Loucy (cell line): ENCODE results near the gene ATAD3B.
"Not testable (repeated sequence)": the region's sequence is repeated elsewhere in the genome, so short reads cannot be mapped to it uniquely, and the experiment has no call there.

ENCODE experiments used
- H2AFZ ChIP-seq: fragments of 200-600 bp; sonication (generic); 2 replicates; pipeline ENCODE4 v1.6.0; 2016; ENCODE audit warnings: antibody characterized with exemption, mild to moderate bottlenecking, low read length, moderate library complexity
- H3F3A ChIP-seq: fragments of 200-600 bp; 2 replicates; pipeline ENCODE4 v1.6.0; 2016; ENCODE audit warnings: antibody characterized with exemption, low read depth, mild to moderate bottlenecking
- H3K27me3 ChIP-seq: fragments of 200-600 bp; sonication (generic); 2 replicates; pipeline ENCODE4 v1.6.1; 2014; ENCODE audit warnings: low read length, mild to moderate bottlenecking; ENCODE audit not compliant: insufficient read depth, poor library complexity, severe bottlenecking
- H3K36me3 ChIP-seq: fragments of 200-600 bp; sonication (generic); 2 replicates; pipeline ENCODE4 v1.6.1; 2016; ENCODE audit warnings: low read length; ENCODE audit not compliant: insufficient read depth
- H3K4me1 ChIP-seq: fragments of 200-600 bp; sonication (generic); 2 replicates; pipeline ENCODE4 v1.5.1; 2014; ENCODE audit warnings: low read length, mild to moderate bottlenecking; ENCODE audit not compliant: insufficient read depth, poor library complexity, severe bottlenecking
- H3K4me2 ChIP-seq: fragments of 200-600 bp; sonication (generic); 2 replicates; pipeline ENCODE4 v1.6.0; 2014; ENCODE audit warnings: antibody characterized with exemption, low read length, low read depth, mild to moderate bottlenecking; ENCODE audit not compliant: poor library complexity, severe bottlenecking
- H3K4me3 ChIP-seq: fragments of 200-600 bp; sonication (generic); 2 replicates; pipeline ENCODE4 v1.5.1; 2014; ENCODE audit warnings: low read length, mild to moderate bottlenecking, mixed read lengths; ENCODE audit not compliant: poor library complexity, severe bottlenecking
- H3K79me2 ChIP-seq: fragments of 200-600 bp; sonication (generic); 2 replicates; pipeline ENCODE4 v1.6.1; 2014; ENCODE audit warnings: low read length; ENCODE audit not compliant: insufficient read depth
- H3K9ac ChIP-seq: fragments of 200-600 bp; sonication (generic); 2 replicates; pipeline ENCODE4 v1.6.0; 2014; ENCODE audit warnings: mild to moderate bottlenecking, low read depth, low read length, moderate library complexity; ENCODE audit not compliant: poor library complexity, severe bottlenecking
- H3K9me2 ChIP-seq: fragments of 200-600 bp; sonication (generic); replicated peaks from 2 replicates; pipeline ENCODE4 v1.6.1; 2016; ENCODE audit warnings: low read depth, low read length, mixed read lengths
- H3K9me3 ChIP-seq: fragments of 200-600 bp; sonication (generic); 2 replicates; pipeline ENCODE4 v1.6.1; 2014; ENCODE audit warnings: mild to moderate bottlenecking, antibody characterized with exemption, low read length, low read depth; ENCODE audit not compliant: insufficient read depth
- H4K20me1 ChIP-seq: fragments of 200-600 bp; sonication (generic); 2 replicates; pipeline ENCODE4 v1.6.0; 2014; ENCODE audit warnings: antibody characterized with exemption, low read length, mild to moderate bottlenecking; ENCODE audit not compliant: insufficient read depth, poor library complexity, severe bottlenecking
- EZH2phosphoT487 ChIP-seq: fragments of 200-600 bp; IDR thresholded peaks from 2 replicates; pipeline ENCODE4 v1.6.1; 2018; ENCODE audit warnings: antibody characterized with exemption, mild to moderate bottlenecking, moderate library complexity, borderline replicate concordance
- TF ChIP-seq, protein P1 (sequence below): fragments of 200-600 bp; sonication (generic); conservative IDR thresholded peaks from 2 replicates; pipeline ENCODE4 v1.5.1; 2014; ENCODE audit warnings: mild to moderate bottlenecking, antibody characterized with exemption, low read length

Gene ATAD3B

DNA sequence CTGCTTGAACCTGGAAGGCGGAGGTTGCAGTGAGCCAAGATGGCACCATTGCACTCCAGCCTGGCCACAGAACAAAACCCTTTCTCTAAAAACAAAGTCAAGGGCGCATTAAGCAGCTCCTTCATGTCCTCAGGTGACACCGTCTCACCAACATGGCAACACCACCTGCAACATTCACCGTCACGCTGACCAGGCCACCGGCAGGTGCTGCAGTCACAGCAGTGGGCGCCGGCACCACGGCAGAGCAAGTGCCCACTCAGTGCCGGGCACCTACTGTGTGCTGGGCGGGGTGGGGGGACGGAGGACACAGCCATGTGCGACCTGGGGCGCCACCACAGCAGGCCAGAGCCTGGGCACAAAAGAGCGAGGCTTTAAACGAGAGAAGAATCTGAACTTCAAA, 12.1 kb downstream of the ATAD3B start:
- H3K4me2 ChIP-seq = no peak overlapping the region

DNA sequence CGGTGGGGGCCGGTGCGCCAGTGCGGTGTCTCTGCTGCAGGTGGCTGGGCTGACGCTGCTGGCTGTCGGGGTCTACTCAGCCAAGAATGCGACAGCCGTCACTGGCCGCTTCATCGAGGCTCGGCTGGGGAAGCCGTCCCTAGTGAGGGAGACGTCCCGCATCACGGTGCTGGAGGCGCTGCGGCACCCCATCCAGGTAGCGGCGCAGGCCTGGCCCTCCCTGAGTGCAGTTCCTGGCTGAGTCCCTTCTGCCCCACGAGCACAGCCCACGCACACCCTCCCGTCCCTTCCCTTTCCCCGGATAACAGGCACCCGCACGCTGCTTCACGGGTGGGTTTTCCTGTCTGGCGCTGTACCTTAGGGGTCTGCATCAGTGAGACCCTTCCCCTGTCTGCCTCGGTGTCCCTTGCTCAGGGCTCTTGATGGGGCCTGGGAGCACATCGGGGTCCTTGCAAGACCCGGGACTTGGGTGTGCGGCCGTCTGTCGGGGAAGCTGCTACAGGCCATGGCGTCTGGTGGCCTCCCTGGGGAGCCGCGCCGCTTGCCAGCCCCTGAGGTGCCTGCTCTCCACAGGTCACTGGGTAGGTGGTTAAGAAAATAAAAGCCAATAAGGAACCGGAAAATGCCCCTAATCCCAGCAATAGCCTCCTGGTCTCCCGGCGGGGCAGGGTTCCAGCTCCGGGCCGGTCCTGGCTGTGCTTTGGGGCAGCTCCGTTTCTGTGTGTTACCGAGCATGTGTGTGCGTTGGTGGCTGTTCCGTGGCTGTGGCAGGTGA, 13.6 kb downstream of the ATAD3B start:
- H3K9ac ChIP-seq, H3K27me3 ChIP-seq, H3F3A ChIP-seq, H4K20me1 ChIP-seq, H3K9me3 ChIP-seq, H3K4me2 ChIP-seq, H3K4me3 ChIP-seq, H3K4me1 ChIP-seq, H2AFZ ChIP-seq, H3K9me2 ChIP-seq, H3K79me2 ChIP-seq: not testable (repeated sequence)
- H3K36me3 ChIP-seq = peaks cover 15% of the 10 kb centered on the region; the same call in 1 of the 2 replicates

More for the DNA sequence above, 12.1 kb downstream of the ATAD3B start:
- no peaks in the 10 kb centered on the region for H3K27me3 ChIP-seq
- H3K9me2 ChIP-seq = no peaks in the 10 kb centered on the region
- no peak overlapping the region for H3K4me3 ChIP-seq
- H3K4me1 ChIP-seq = no peaks in the 10 kb centered on the region
- peaks cover 26% of the 10 kb centered on the region; the same call in 1 of the 2 replicates for H3K36me3 ChIP-seq
- no peak overlapping the region for H2AFZ ChIP-seq
- H3F3A ChIP-seq = no peaks in the 10 kb centered on the region
- H3K9me3 ChIP-seq = no peaks in the 10 kb centered on the region
- H3K79me2 ChIP-seq = no peaks in the 10 kb centered on the region
- TF ChIP-seq EZH2phosphoT487 = no peak
- TF ChIP-seq, protein P1, sequence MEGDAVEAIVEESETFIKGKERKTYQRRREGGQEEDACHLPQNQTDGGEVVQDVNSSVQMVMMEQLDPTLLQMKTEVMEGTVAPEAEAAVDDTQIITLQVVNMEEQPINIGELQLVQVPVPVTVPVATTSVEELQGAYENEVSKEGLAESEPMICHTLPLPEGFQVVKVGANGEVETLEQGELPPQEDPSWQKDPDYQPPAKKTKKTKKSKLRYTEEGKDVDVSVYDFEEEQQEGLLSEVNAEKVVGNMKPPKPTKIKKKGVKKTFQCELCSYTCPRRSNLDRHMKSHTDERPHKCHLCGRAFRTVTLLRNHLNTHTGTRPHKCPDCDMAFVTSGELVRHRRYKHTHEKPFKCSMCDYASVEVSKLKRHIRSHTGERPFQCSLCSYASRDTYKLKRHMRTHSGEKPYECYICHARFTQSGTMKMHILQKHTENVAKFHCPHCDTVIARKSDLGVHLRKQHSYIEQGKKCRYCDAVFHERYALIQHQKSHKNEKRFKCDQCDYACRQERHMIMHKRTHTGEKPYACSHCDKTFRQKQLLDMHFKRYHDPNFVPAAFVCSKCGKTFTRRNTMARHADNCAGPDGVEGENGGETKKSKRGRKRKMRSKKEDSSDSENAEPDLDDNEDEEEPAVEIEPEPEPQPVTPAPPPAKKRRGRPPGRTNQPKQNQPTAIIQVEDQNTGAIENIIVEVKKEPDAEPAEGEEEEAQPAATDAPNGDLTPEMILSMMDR = no peak
- no peak overlapping the region for H3K9ac ChIP-seq
- no peaks in the 10 kb centered on the region for H4K20me1 ChIP-seq

DNA sequence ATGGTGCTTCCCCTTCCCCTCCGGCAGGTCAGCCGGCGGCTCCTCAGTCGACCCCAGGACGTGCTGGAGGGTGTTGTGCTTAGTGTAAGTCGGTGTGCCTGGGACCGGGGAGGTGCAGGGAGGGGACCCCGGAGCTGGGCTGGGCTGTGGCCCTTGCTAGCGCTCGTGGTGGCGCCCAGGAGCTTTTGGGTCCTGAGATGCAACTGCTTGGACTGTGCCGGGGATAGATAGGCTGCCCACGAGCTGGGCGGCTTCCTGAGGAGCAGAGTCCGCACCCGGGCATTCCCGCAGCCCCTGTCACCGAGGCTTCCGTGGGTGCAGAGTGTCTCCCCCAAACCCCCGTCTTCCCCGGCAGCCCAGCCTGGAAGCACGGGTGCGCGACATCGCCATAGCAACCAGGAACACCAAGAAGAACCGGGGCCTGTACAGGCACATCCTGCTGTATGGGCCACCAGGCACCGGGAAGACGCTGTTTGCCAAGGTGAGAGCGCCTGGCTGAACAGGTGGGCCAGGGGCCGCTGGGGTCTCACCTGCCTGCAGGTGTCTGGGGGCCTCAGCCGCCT, 14.3 kb downstream of the ATAD3B start:
- not testable (repeated sequence) for H3K4me1 ChIP-seq, H3K4me3 ChIP-seq, H2AFZ ChIP-seq, H3K27me3 ChIP-seq, H3K79me2 ChIP-seq, H3K9me2 ChIP-seq, H3K9ac ChIP-seq, H3K4me2 ChIP-seq, H3F3A ChIP-seq, H3K9me3 ChIP-seq, H4K20me1 ChIP-seq
- peaks cover 18% of the 10 kb centered on the region; the same call in 1 of the 2 replicates for H3K36me3 ChIP-seq

DNA sequence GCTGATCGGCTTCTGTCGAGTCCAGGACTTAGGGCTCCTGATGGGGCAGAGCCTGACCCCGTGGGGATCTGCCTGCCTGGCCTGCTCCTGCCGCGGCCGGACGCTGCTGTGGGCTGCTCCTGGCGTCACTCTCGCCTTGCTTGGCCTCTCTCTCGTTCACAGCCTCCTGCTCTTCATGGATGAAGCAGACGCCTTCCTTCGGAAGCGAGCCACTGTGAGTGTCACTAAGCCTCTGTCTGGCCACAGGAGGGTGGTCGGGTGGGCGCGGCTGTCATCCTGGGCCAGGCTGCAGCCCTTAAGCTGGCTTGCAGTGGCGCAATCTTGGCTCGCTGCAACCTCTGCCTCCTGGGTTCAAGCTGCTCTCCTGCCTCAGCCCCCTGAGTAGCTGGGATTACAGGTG, 16.1 kb downstream of the ATAD3B start:
- no peak overlapping the region for H2AFZ ChIP-seq
- H3K9me3 ChIP-seq = no peaks in the 10 kb centered on the region
- no peaks in the 10 kb centered on the region for H3K27me3 ChIP-seq
- H3K9me2 ChIP-seq = no peaks in the 10 kb centered on the region
- H3K4me3 ChIP-seq = no peak overlapping the region
- no peak overlapping the region for H3K9ac ChIP-seq
- TF ChIP-seq, protein P1 = no peak
- no peak for TF ChIP-seq EZH2phosphoT487
- H3K79me2 ChIP-seq = no peaks in the 10 kb centered on the region
- no peaks in the 10 kb centered on the region for H3K4me1 ChIP-seq
- no peaks in the 10 kb centered on the region for H4K20me1 ChIP-seq
- H3K4me2 ChIP-seq = no peak overlapping the region
- peaks cover 15% of the 10 kb centered on the region; the same call in 1 of the 2 replicates for H3K36me3 ChIP-seq
- H3F3A ChIP-seq = no peaks in the 10 kb centered on the region
